ACC112 (cell line): ENCODE data around the gene AGAP1.
"Not testable (repeated sequence)": the region's sequence is repeated elsewhere in the genome, so short reads cannot be mapped to it uniquely, and the experiment has no call there.

Experiments used
- H2AFZ ChIP-seq: fragments of 200-600 bp; sonication (generic); one replicate; pipeline ENCODE4 v1.6.0; 2017; ENCODE audit warnings: antibody characterized with exemption, low read length; ENCODE audit not compliant: unreplicated experiment
- H3K27ac ChIP-seq: fragments of 200-600 bp; sonication (generic); 2 replicates; pipeline ENCODE4 v1.5.1; 2014; ENCODE audit warnings: low read depth, mild to moderate bottlenecking, antibody characterized with exemption, low read length, moderate library complexity
- H3K27me3 ChIP-seq: fragments of 200-600 bp; sonication (generic); 2 replicates; pipeline ENCODE4 v1.6.1; 2014; ENCODE audit warnings: mild to moderate bottlenecking, antibody characterized with exemption, low read length, moderate library complexity, mixed read lengths; ENCODE audit not compliant: insufficient read depth
- H3K36me3 ChIP-seq: fragments of 200-600 bp; sonication (generic); 2 replicates; pipeline ENCODE4 v1.6.1; 2016; ENCODE audit warnings: mild to moderate bottlenecking, antibody characterized with exemption, low read length, moderate library complexity, mixed read lengths; ENCODE audit not compliant: insufficient read depth
- H3K4me1 ChIP-seq: fragments of 200-600 bp; sonication (generic); one replicate; pipeline ENCODE4 v1.6.1; 2016; ENCODE audit warnings: low read length, mixed read lengths; ENCODE audit not compliant: insufficient read depth, unreplicated experiment, control insufficient read depth
- H3K4me3 ChIP-seq: fragments of 200-600 bp; sonication (generic); 2 replicates; pipeline ENCODE4 v1.5.1; 2014; ENCODE audit warnings: mild to moderate bottlenecking, low read depth, low read length
- H3K79me2 ChIP-seq: fragments of 200-600 bp; sonication (generic); one replicate; pipeline ENCODE4 v1.6.0; 2016; ENCODE audit warnings: low read length; ENCODE audit not compliant: control insufficient read depth, unreplicated experiment, insufficient read depth

The AGAP1 gene

GRCh38 chr2:236061497-236061896 lies 567.7 kb downstream of the AGAP1 start:
- H3K36me3 ChIP-seq, result no peaks in the 10 kb centered on the region
- H3K79me2 ChIP-seq, result no peaks in the 10 kb centered on the region
- H3K4me1 ChIP-seq, result no peaks in the 10 kb centered on the region
- no peak overlapping the region for H3K27ac ChIP-seq
- no peaks in the 10 kb centered on the region for H3K27me3 ChIP-seq
- H3K4me3 ChIP-seq, result no peak overlapping the region
- H2AFZ ChIP-seq, result no peak overlapping the region

GRCh38 chr2:236061899-236062298 lies 568.1 kb downstream of the AGAP1 start:
- no peaks in the 10 kb centered on the region for H3K27me3 ChIP-seq
- H3K4me3 ChIP-seq, result no peak overlapping the region
- no peaks in the 10 kb centered on the region for H3K36me3 ChIP-seq
- H3K4me1 ChIP-seq, result no peaks in the 10 kb centered on the region
- no peaks in the 10 kb centered on the region for H3K79me2 ChIP-seq
- H2AFZ ChIP-seq, result no peak overlapping the region
- H3K27ac ChIP-seq, result no peak overlapping the region

- not testable (repeated sequence) for H3K27ac ChIP-seq, H3K27me3 ChIP-seq, H3K4me1 ChIP-seq, H2AFZ ChIP-seq, H3K79me2 ChIP-seq, H3K36me3 ChIP-seq, H3K4me3 ChIP-seq
Observed at GRCh38 chr2:236062806-236063205, 569.0 kb downstream of the AGAP1 start.

GRCh38 chr2:236063994-236064393 lies 570.2 kb downstream of the AGAP1 start:
- Histone ChIP-seq H3K4me1 (no peaks in the 10 kb centered on the region), H3K27me3 (no peaks in the 10 kb centered on the region), H3K4me3 (no peak overlapping the region), H3K36me3 (no peaks in the 10 kb centered on the region), H3K27ac (no peak overlapping the region), H3K79me2 (no peaks in the 10 kb centered on the region), H2AFZ (no peak overlapping the region)

GRCh38 chr2:236065314-236066160 lies 571.7 kb downstream of the AGAP1 start:
- no peak overlapping the region for H3K4me3 ChIP-seq
- H3K36me3 ChIP-seq, result no peaks in the 10 kb centered on the region
- no peak overlapping the region for H3K27ac ChIP-seq
- H3K27me3 ChIP-seq, result no peaks in the 10 kb centered on the region
- H3K79me2 ChIP-seq, result no peaks in the 10 kb centered on the region
- H3K4me1 ChIP-seq, result no peaks in the 10 kb centered on the region
- no peak overlapping the region for H2AFZ ChIP-seq

- no peak overlapping the region for H2AFZ ChIP-seq
- no peaks in the 10 kb centered on the region for H3K4me1 ChIP-seq
- H3K27me3 ChIP-seq, result no peaks in the 10 kb centered on the region
- H3K36me3 ChIP-seq, result no peaks in the 10 kb centered on the region
- no peak overlapping the region for H3K27ac ChIP-seq
- no peaks in the 10 kb centered on the region for H3K79me2 ChIP-seq
- H3K4me3 ChIP-seq, result no peak overlapping the region
Observed at GRCh38 chr2:236070236-236070635, 576.4 kb downstream of the AGAP1 start.

DNA sequence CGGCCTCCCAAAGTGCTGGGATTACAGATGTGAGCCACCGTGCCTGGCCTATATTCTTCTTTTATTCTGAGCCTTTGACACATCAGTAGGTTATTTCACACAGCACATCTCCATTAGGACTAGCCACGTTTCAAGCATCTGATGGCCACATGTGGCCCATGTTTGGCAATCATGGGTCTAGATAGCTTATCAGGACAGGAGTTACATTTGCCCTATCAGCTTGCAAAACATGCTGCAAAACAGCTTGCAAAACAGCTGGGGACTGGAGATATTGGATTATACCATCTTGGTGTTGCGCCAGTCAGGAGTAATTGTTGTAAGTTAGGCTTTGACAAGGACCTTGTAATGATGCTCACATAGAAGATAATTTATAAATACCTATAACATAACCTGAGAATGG lies 579.4 kb downstream of the AGAP1 start:
- no peaks in the 10 kb centered on the region for H3K27me3 ChIP-seq
- no peaks in the 10 kb centered on the region for H3K4me1 ChIP-seq
- no peaks in the 10 kb centered on the region for H3K36me3 ChIP-seq
- no peak overlapping the region for H3K4me3 ChIP-seq
- no peaks in the 10 kb centered on the region for H3K79me2 ChIP-seq
- no peak overlapping the region for H2AFZ ChIP-seq
- H3K27ac ChIP-seq, result no peak overlapping the region

DNA sequence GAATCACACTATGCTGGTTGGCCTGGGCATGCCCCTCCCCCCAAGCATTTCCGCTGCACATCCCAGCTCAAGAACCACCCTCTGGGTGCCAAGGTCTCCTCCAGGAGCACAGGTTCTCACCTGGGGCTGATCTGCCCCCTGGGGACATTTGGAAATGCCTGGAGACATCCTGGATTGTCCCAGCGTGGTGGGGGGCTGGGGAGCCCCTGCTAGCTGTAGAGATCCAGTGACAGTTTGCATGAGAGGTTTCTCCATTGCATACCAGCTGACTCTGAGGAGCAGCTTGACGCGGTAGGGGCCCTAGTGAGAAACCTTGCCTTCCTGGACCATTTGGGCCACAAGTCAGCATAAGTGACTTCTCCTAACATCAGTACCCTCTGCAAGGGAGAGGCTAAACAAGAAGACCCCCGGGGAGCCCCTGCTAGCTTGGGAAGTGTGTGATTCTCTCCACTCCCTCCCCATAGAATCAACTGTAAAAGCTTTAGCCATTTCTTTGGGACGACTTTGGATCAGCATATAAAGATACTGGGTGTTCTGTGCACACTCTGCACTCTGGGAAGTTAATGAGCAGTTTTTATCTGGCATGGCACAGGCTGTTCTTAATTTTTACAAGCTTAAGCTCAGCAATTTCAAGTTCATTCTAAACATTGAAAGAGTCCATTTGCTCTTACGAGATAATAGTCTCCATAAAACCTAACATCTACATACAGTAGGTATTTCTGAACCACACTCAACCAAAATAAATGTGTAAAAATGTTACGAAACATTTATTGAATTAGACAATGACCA lies 580.2 kb downstream of the AGAP1 start:
- no peak overlapping the region for H3K4me3 ChIP-seq
- H3K27me3 ChIP-seq, result no peaks in the 10 kb centered on the region
- H2AFZ ChIP-seq, result no peak overlapping the region
- H3K27ac ChIP-seq, result no peak overlapping the region
- no peaks in the 10 kb centered on the region for H3K79me2 ChIP-seq
- peaks cover 4% of the 10 kb centered on the region for H3K4me1 ChIP-seq
- H3K36me3 ChIP-seq, result no peaks in the 10 kb centered on the region

DNA sequence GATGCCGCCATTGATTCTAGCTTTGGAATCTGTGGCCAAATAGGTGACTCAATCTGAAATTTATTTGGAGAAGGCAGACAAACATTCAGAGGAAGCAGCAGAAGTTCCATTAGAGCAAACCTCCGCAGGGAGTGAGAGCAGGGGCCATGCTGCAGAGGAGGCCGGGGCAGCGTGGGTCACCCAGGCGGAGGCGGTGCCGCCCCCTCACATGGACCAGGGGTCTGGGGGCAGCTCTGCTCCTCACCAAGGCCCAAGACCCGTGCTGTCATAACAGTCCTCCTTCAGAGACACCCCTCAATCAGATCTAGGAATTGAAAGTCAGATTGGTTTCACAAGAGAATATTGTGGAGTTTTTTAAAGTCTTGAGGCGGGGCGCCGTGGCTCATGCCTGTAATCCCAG lies 582.0 kb downstream of the AGAP1 start:
- Histone ChIP-seq H3K27ac (no peak overlapping the region), H3K79me2 (no peaks in the 10 kb centered on the region), H3K4me3 (no peak overlapping the region), H2AFZ (no peak overlapping the region), H3K27me3 (no peaks in the 10 kb centered on the region), H3K4me1 (peaks cover 4% of the 10 kb centered on the region), H3K36me3 (no peaks in the 10 kb centered on the region)

DNA sequence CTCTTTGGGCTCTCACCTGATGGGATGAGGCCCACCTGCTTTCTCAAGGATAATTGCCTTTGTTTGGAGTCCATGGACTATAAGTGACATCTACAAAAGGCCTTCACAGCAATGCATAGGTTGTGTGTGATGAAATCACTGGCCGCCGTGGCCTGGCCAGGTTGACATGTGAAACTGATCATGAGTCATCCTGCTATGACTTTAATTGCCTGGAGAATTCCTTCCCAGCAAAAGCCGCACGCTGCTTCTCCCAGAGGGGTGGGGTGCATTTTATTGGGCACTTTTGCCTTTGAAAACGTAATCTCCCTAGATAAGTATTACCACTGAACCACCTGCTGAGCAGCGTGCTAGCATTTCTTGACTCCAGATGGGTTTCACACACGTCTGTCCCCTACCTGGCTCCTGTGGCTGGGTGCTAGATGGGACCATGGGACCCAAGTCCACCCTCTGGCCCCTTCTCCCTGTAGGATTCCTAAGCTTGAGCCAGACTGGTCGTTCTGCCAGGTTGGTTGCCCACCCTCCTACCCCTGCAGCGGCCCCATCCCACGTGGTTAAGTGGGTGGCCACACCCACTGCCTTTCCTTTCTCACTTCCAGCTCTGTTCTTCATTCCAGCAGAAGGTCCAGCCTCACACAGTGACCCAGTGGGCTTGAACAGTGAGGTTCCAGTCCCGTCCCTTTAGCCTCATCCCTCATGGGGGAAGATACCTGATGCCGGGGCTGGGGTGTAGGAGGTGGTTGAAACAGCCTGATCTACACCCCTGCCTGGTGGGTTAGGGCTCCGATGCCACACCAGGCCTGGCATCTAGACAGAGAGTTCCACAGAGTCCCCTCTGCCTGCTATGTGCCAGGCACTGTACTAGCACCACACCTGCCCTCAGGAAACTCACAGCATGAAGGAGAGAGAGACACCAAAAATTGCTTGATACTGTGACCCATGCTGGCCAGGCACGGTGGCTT lies 584.7 kb downstream of the AGAP1 start:
- Histone ChIP-seq H3K36me3 (no peaks in the 10 kb centered on the region), H3K27me3 (no peaks in the 10 kb centered on the region), H3K27ac (no peak overlapping the region), H3K4me3 (no peak overlapping the region), H3K4me1 (peaks cover 4% of the 10 kb centered on the region), H2AFZ (no peak overlapping the region), H3K79me2 (no peaks in the 10 kb centered on the region)
